Esophagus squamous epithelium (tissue), 5 donors: ENCODE measurements around the gene ARFGEF3. TPM values are rescaled to one million over a fixed set of nuclear protein-coding genes. Genes with fewer than 3 reads are reported as not detected.

Source experiments
- DNase-seq: peaks from one replicate; lab custom pipeline; 2025; lab: John Stamatoyannopoulos, UW
- H3K27ac ChIP-seq, 4 donors: fragments of 200-600 bp; sonication (generic); one replicate each; pipeline ENCODE4 v1.5.1; 2016 to 2019; ENCODE audit warnings: mild to moderate bottlenecking in 1 of 4
- H3K27me3 ChIP-seq, 4 donors: fragments of 200-600 bp; sonication (generic); 1 replicate in 3 of 4; 2 replicates in 1 of 4; pipeline versions ENCODE4 v1.5.1 to v1.6.0; 2017 to 2021; ENCODE audit warnings: antibody characterized with exemption in 1 of 4
- H3K36me3 ChIP-seq, 3 donors: fragments of 200-600 bp; sonication (generic); one replicate each; pipeline ENCODE4 v1.5.1; 2016 to 2019
- H3K4me1 ChIP-seq, 3 donors: fragments of 200-600 bp; sonication (generic); one replicate each; pipeline ENCODE4 v1.5.1; 2017 to 2019
- H3K4me3 ChIP-seq, 4 donors: fragments of 200-600 bp; sonication (generic); 1 replicate in 3 of 4; 2 replicates in 1 of 4; pipeline ENCODE4 v1.5.1; 2016 to 2019; ENCODE audit warnings: mild to moderate bottlenecking in 2 of 4, moderate library complexity in 1 of 4
- H3K9me3 ChIP-seq, 3 donors: fragments of 200-600 bp; sonication (generic); one replicate each; pipeline ENCODE4 v1.5.1; 2016 to 2019
- CTCF ChIP-seq, 6 experiments: fragments of 450-650 bp in 4 of 6; fragments of 200-600 bp in 2 of 6; sonication (generic) in 2 of 6; IDR thresholded peaks; one replicate each; pipeline ENCODE4 v1.5.1; 2016 to 2019; ENCODE audit warnings: antibody characterized with exemption in 6 of 6, mild to moderate bottlenecking in 4 of 6, moderate library complexity in 4 of 6
- POLR2A ChIP-seq, 4 donors: fragments of 450-650 bp; IDR thresholded peaks; one replicate each; pipeline ENCODE4 v1.6.1; 2017; ENCODE audit warnings: antibody characterized with exemption in 4 of 4, mild to moderate bottlenecking in 4 of 4, moderate library complexity in 3 of 4
- WGBS, 2 donors: methylation state at CpG; one replicate each; pipeline ENCODE4 v1.1.5; 2018; 5-methylcytosine and 5-hydroxymethylcytosine counted together
- intact Hi-C: fragments of 100-400 bp; cut with DNase I; formaldehyde crosslinking; loops from one replicate; pipeline ENCODE4 v1.15.0; 2022
- total RNA-seq, 4 donors: library from RNA; depleted of rRNA; stranded (reverse); fragments of >200 nt; gene quantifications; one replicate each; pipeline ENCODE4 v1.1.0, GENCODE V29; 2016
- donor health status: DM: yes; HTN: yes; CAD: no.

ARFGEF3 gene
- total RNA-seq, 4 donors from 2014 or later, result 0.92 to 1.0 (median 0.99) TPM

GRCh38 chr6:138341176-138341575 lies 179.4 kb downstream of the ARFGEF3 start:
- no peaks in the 10 kb centered on the region for H3K4me1 ChIP-seq
- WGBS, 2 donors, result 64 to 67% methylated on average over 1 of the region's 1 CpG

GRCh38 chr6:138343112-138343511 lies 181.4 kb downstream of the ARFGEF3 start:
- H3K27me3 ChIP-seq, result no peaks in the 10 kb centered on the region
- no peaks in the 10 kb centered on the region for H3K9me3 ChIP-seq
- no peaks in the 10 kb centered on the region for H3K36me3 ChIP-seq
- intact Hi-C loops, result no loop called here
- no peak overlapping the region for H3K27ac ChIP-seq
- no peak for TF ChIP-seq POLR2A (IDR thresholded peaks at IDR 0.05)
- TF ChIP-seq CTCF (IDR thresholded peaks at IDR 0.05), result no peak
- no peak for DNase-seq
- H3K4me3 ChIP-seq, result no peak overlapping the region
- no peaks in the 10 kb centered on the region for H3K4me1 ChIP-seq

More at GRCh38 chr6:138341176-138341575, 179.4 kb downstream of the ARFGEF3 start:
- DNase-seq, result no peak
- H3K27ac ChIP-seq, result no peak overlapping the region
- intact Hi-C loops, result no loop called here
- H3K36me3 ChIP-seq, result no peaks in the 10 kb centered on the region
- H3K9me3 ChIP-seq, result no peaks in the 10 kb centered on the region
- H3K27me3 ChIP-seq, result no peaks in the 10 kb centered on the region
- TF ChIP-seq CTCF (IDR thresholded peaks at IDR 0.05) (no peak), POLR2A (IDR thresholded peaks at IDR 0.05) (no peak)
- H3K4me3 ChIP-seq, result no peak overlapping the region

GRCh38 chr6:138345565-138346285 lies 184.0 kb downstream of the ARFGEF3 start:
- WGBS, 2 donors, result 61 to 74% methylated on average over 2 of the region's 2 CpGs
- no peak for DNase-seq
- TF ChIP-seq POLR2A (IDR thresholded peaks at IDR 0.05), result no peak
- Histone ChIP-seq H3K27me3 (no peaks in the 10 kb centered on the region), H3K4me3 (no peak overlapping the region), H3K36me3 (no peaks in the 10 kb centered on the region), H3K4me1 (no peaks in the 10 kb centered on the region), H3K9me3 (no peaks in the 10 kb centered on the region), H3K27ac (no peak overlapping the region)
- intact Hi-C loops, result no loop called here

- TF ChIP-seq POLR2A (IDR thresholded peaks at IDR 0.05), result no peak
- no peak for TF ChIP-seq CTCF (IDR thresholded peaks at IDR 0.05)
- Histone ChIP-seq H3K9me3 (no peaks in the 10 kb centered on the region), H3K4me1 (no peaks in the 10 kb centered on the region), H3K36me3 (no peaks in the 10 kb centered on the region), H3K4me3 (no peak overlapping the region), H3K27me3 (no peaks in the 10 kb centered on the region), H3K27ac (no peak overlapping the region)
- WGBS, 2 donors, result 60 to 70% methylated on average over 2 of the region's 2 CpGs
- DNase-seq, result no peak
- intact Hi-C loops, result no loop called here
These were observed 184.8 kb downstream of the ARFGEF3 start for GRCh38 chr6:138346302-138347195.

- no peak overlapping the region for H3K4me3 ChIP-seq
- no peak for TF ChIP-seq CTCF (IDR thresholded peaks at IDR 0.05)
- no peak for TF ChIP-seq POLR2A (IDR thresholded peaks at IDR 0.05)
- intact Hi-C loops, result no loop called here
- no peak for DNase-seq
- no peaks in the 10 kb centered on the region for H3K27me3 ChIP-seq
- no peaks in the 10 kb centered on the region for H3K9me3 ChIP-seq
- H3K27ac ChIP-seq, result no peak overlapping the region
- 25 to 40% methylated on average over 1 of the region's 2 CpGs for WGBS, 2 donors
- H3K36me3 ChIP-seq, result no peaks in the 10 kb centered on the region
- no peaks in the 10 kb centered on the region for H3K4me1 ChIP-seq
These were observed 186.1 kb downstream of the ARFGEF3 start for GRCh38 chr6:138347864-138348263.
